Natural killer cell (primary cell): Measurements from ENCODE around the gene ASMTL. TPM values are rescaled to one million over a fixed set of nuclear protein-coding genes. Genes with fewer than 3 reads are reported as not detected.
"Not testable (repeated sequence)": the region's sequence is repeated elsewhere in the genome, so short reads cannot be mapped to it uniquely, and the experiment has no call there.

Experiments
- ATAC-seq, 3 donors: fragments of 150-1000 bp in 2 of 3; fragments of 200-7000 bp in 1 of 3; cut with Tn5 transposase; 1 replicate in 1 of 3; 2 replicates in 2 of 3; pipeline ENCODE4 v1.10.0; 2021; ENCODE audit warnings: mild to moderate bottlenecking in 2 of 3, moderate library complexity in 2 of 3
- DNase-seq, 2 donors: peaks; one replicate each; pipeline versions ENCODE4 v3.0.0 to v3.0.0-alpha.2; 2013 to 2021; ENCODE audit warnings: mixed read lengths in 1 of 2
- H3K27ac ChIP-seq: one replicate; pipeline ENCODE4 v1.5.1; 2013; ENCODE audit warnings: mild to moderate bottlenecking, low read length
- H3K27me3 ChIP-seq: one replicate; pipeline ENCODE4 v1.6.1; 2013; ENCODE audit warnings: low read length; ENCODE audit not compliant: control insufficient read depth, insufficient read depth
- H3K36me3 ChIP-seq: one replicate; pipeline ENCODE4 v1.6.1; 2013; ENCODE audit warnings: low read length; ENCODE audit not compliant: control insufficient read depth, insufficient read depth
- H3K4me1 ChIP-seq: one replicate; pipeline ENCODE4 v1.6.1; 2013; ENCODE audit warnings: low read length; ENCODE audit not compliant: control insufficient read depth, insufficient read depth
- H3K4me3 ChIP-seq: one replicate; pipeline ENCODE4 v1.5.1; 2013; ENCODE audit warnings: low read length
- H3K9me3 ChIP-seq: one replicate; pipeline ENCODE4 v1.6.1; 2013; ENCODE audit warnings: low read length; ENCODE audit not compliant: control insufficient read depth, insufficient read depth
- H3K27ac Mint-ChIP-seq, 2 donors: one replicate each; pipeline ENCODE4 v1.8.0; 2022; ENCODE audit warnings: mild to moderate bottlenecking in 2 of 2, mixed read lengths in 2 of 2, moderate library complexity in 1 of 2
- H3K27me3 Mint-ChIP-seq, 2 donors: one replicate each; pipeline ENCODE4 v1.8.0; 2022; ENCODE audit warnings: low read depth in 2 of 2, mixed read lengths in 2 of 2
- H3K36me3 Mint-ChIP-seq: one replicate; pipeline ENCODE4 v1.8.0; 2022; ENCODE audit warnings: mixed read lengths
- H3K4me1 Mint-ChIP-seq, 2 donors: one replicate each; pipeline ENCODE4 v1.8.0; 2022; ENCODE audit warnings: mixed read lengths in 2 of 2
- H3K4me3 Mint-ChIP-seq: one replicate; pipeline ENCODE4 v1.8.0; 2022; ENCODE audit warnings: mild to moderate bottlenecking, moderate library complexity, mixed read lengths
- H3K9me3 Mint-ChIP-seq, 2 donors: one replicate each; pipeline ENCODE4 v1.8.0; 2022; ENCODE audit warnings: mixed read lengths in 2 of 2
- CTCF ChIP-seq: fragments of 200-600 bp; IDR thresholded peaks from one replicate; pipeline ENCODE4 v1.8.0; 2022; ENCODE audit warnings: antibody characterized with exemption
- WGBS: methylation state at CpG from one replicate; pipeline ENCODE4 v1.1.7; 2013; ENCODE audit warnings: missing lambda C conversion rate; ENCODE audit not compliant: insufficient coverage; 5-methylcytosine and 5-hydroxymethylcytosine counted together
- intact Hi-C: fragments of 100-400 bp; cut with micrococcal nuclease; formaldehyde crosslinking; loops from one replicate; pipeline ENCODE4 v1.14.2; 2022
- total RNA-seq, 4 donors: library from RNA; stranded (reverse); fragments of 120-200 nt in 1 of 4; gene quantifications; one replicate each; pipeline versions ENCODE4 v1.2.3 to v1.2.4, GENCODE V29; 2013 to 2022

The ASMTL gene
- total RNA-seq, 3 donors from 2014 or later (not counting 1 experiment from before 2014, with no cell fraction given): 58.5 to 80.3 (median 66.1) TPM

DNA sequence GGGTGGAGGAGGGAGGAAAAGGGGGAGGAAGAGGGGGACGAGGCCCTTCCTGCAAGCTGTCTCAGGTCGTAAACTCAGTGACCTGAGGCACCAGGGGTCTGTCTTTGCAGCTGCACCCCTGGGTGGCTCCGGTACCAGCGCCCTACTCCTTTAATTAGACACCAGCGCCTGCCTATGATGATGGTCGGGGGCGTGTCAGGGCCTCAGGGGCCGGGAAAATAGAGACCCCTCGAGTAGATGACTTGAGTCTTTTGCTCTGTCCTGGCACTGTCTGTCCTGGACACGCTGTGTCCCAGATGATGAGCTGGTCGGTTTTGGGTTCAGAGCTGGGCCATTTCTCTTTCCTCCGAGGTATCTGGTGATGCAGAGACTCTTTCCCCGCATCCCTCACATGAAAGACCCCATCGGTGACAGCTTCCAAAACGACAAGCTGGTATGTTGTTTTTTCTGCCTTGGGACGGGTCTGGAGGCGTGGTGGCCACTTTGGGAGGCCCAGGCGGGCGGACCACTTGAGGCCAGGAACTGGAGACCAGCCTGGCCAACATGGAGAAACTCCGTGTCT lies 72.0 kb downstream of the ASMTL start:
- H3K27ac ChIP-seq: no peak overlapping the region
- no peak for TF ChIP-seq CTCF
- Mint-ChIP-seq H3K36me3 (no peaks in the 10 kb centered on the region), H3K9me3 (no peaks in the 10 kb centered on the region), H3K4me3 (no peak overlapping the region), H3K27me3 (no peaks in the 10 kb centered on the region), H3K27ac (peak overlapping the region in 1 of 2 donors; percentile 11), H3K4me1 (no peaks in the 10 kb centered on the region)
- no peaks in the 10 kb centered on the region for H3K27me3 ChIP-seq
- intact Hi-C loops: no loop called here
- DNase-seq (peak in 1 of 2 donors; percentile 14), ATAC-seq (no peak)
- H3K4me3 ChIP-seq: no peak overlapping the region
- no peaks in the 10 kb centered on the region for H3K4me1 ChIP-seq
- 83% methylated on average over 20 of the region's 20 CpGs for WGBS
- H3K9me3 ChIP-seq: no peaks in the 10 kb centered on the region
- peaks cover 12% of the 10 kb centered on the region for H3K36me3 ChIP-seq

DNA sequence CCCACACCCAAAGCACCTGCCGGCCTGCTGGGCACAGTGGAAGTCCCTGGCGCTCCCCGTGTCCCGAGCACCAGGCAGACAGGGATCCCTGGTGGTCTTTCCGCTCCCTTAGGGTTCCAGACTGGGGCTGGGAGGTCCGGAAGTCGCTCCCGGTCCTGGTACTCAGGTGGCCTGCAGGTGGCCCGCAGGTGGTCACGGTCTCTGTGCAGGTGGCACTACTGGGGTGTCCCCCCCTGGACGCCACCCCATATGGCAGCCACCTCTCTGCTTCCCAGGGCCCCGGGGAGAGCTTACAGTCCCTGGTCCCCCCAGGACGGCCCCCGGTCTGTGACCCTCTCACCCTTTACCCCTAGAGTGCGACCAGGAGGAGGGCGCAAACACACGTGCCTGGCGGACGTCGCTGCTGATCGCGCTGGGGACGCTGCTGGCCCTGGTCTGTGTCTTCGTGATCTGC lies 74.4 kb downstream of the ASMTL start:
- Mint-ChIP-seq H3K27ac (no peak overlapping the region), H3K9me3 (no peaks in the 10 kb centered on the region), H3K4me1 (no peaks in the 10 kb centered on the region), H3K36me3 (no peaks in the 10 kb centered on the region), H3K4me3 (no peak overlapping the region), H3K27me3 (no peaks in the 10 kb centered on the region)
- Histone ChIP-seq H3K27ac (no peak overlapping the region), H3K27me3 (no peaks in the 10 kb centered on the region), H3K4me1 (no peaks in the 10 kb centered on the region), H3K36me3 (no peaks in the 10 kb centered on the region), H3K9me3 (no peaks in the 10 kb centered on the region), H3K4me3 (no peak overlapping the region)
- ATAC-seq (peak in 2 of 3 donors; percentile 12 to 35), DNase-seq (no peak)
- no peak for TF ChIP-seq CTCF
- 96% methylated on average over 24 of the region's 24 CpGs for WGBS
- intact Hi-C loops: no loop called here

DNA sequence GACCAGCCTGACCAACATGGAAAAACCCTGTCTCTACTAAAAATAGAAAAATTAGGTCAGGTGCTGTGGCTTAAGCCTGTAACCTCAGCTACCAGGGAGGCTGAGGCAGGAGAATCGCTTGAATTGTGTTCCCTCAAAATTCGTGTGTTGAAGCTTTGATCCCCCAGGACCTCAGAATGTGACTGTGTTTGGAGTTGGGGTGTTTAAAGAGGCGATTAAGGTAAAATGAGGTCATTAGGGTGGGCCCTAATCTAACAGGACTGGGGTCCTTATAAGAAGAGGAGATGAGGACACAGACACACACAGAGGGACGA lies 84.4 kb downstream of the ASMTL start:
- Mint-ChIP-seq H3K4me1 (no peaks in the 10 kb centered on the region), H3K27me3 (no peaks in the 10 kb centered on the region), H3K9me3 (no peaks in the 10 kb centered on the region), H3K4me3 (no peak overlapping the region), H3K27ac (no peak overlapping the region), H3K36me3 (no peaks in the 10 kb centered on the region)
- TF ChIP-seq CTCF: no peak
- WGBS: 77% methylated on average over 4 of the region's 4 CpGs
- no peak for ATAC-seq
- Histone ChIP-seq H3K9me3 (no peaks in the 10 kb centered on the region), H3K27me3 (no peaks in the 10 kb centered on the region), H3K4me3 (no peak overlapping the region), H3K4me1 (no peaks in the 10 kb centered on the region), H3K27ac (no peak overlapping the region), H3K36me3 (peaks cover 2% of the 10 kb centered on the region)
- intact Hi-C loops: no loop called here
- DNase-seq: no peak

DNA sequence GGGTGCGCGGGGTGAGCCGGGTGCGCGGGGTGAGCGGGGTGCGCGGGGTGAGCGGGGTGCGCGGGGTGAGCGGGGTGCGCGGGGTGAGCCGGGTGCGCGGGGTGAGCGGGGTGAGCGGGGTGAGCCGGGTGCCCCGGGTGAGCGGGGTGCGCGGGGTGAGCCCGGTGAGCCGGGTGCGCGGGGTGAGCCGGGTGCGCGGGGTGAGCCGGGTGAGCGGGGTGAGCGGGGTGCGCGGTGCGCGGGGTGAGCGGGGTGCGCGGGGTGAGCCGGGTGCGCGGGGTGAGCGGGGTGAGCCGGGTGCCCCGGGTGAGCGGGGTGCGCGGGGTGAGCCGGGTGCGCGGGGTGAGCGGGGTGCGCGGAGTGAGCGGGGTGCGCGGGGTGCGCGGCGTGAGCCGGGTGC lies 86.3 kb downstream of the ASMTL start:
- ATAC-seq, DNase-seq, H3K4me1 Mint-ChIP-seq, intact Hi-C loops, H3K27ac ChIP-seq, H3K27me3 Mint-ChIP-seq, H3K4me3 ChIP-seq, H3K9me3 Mint-ChIP-seq, H3K4me3 Mint-ChIP-seq, H3K9me3 ChIP-seq, H3K27me3 ChIP-seq, H3K36me3 Mint-ChIP-seq, H3K27ac Mint-ChIP-seq, H3K36me3 ChIP-seq, H3K4me1 ChIP-seq: not testable (repeated sequence)
- WGBS: 100% methylated on average over 1 of the region's 63 CpGs
